ENCODE results near the gene DGLUCY. TPM values are rescaled to one million over a fixed set of nuclear protein-coding genes. Genes with fewer than 3 reads are reported as not detected.

DGLUCY gene
- total RNA-seq, 1 donor from 2014 or later, result 97.6 TPM

Other genes with a start within 250 kb of the DGLUCY start
- gene RPS6KA5, start 53.4 kb upstream of the DGLUCY start, total RNA-seq, result 7.1 TPM
- gene GPR68, start 130.6 kb downstream of the DGLUCY start, total RNA-seq, result 1.6 TPM